Fibroblast of villous mesenchyme (primary cell): ENCODE results near the gene ISOC2. TPM values are rescaled to one million over a fixed set of nuclear protein-coding genes. Genes with fewer than 3 reads are reported as not detected.

Source experiments
- DNase-seq: peaks from one replicate; pipeline ENCODE4 v3.0.0-alpha.2; 2010; ENCODE audit warnings: low read depth
- H3K4me3 ChIP-seq: 2 replicates; pipeline ENCODE4 v1.5.1; 2011; ENCODE audit warnings: low read depth, mild to moderate bottlenecking, low read length
- total RNA-seq: library from RNA; depleted of rRNA; stranded (reverse); fragments of >200 nt; gene quantifications from 2 replicates; pipeline ENCODE4 v1.2.3, GENCODE V29; 2012
- TF ChIP-seq, protein P1 (sequence below): IDR thresholded peaks from 2 replicates; pipeline ENCODE4 v1.5.1; 2012; ENCODE audit warnings: low read depth, mild to moderate bottlenecking, low read length; ENCODE audit not compliant: insufficient read depth

Gene ISOC2
- total RNA-seq, 1 donor: 57.9 TPM

DNA sequence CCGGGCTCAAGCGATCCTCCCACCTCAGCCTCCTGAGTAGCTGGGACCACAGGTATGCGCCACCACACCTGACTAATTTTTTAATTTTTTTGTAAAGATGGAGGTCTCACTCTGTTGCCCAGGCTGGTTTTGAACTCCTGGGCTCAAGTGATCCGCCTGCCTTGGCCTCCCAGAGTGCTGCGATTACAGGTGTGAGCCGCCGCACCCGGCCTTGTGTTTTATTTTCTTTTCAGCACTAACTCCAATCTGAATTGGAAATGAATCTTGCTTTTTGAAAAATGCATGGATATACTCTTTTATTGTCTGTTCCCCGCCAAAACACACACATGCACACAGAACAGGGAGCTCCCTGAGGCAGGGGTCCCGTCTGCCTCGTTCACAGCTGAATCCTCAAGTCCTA is 1.3 kb upstream of the ISOC2 start:
- DNase-seq: no peak
- no peak overlapping the region for H3K4me3 ChIP-seq
- TF ChIP-seq, protein P1, sequence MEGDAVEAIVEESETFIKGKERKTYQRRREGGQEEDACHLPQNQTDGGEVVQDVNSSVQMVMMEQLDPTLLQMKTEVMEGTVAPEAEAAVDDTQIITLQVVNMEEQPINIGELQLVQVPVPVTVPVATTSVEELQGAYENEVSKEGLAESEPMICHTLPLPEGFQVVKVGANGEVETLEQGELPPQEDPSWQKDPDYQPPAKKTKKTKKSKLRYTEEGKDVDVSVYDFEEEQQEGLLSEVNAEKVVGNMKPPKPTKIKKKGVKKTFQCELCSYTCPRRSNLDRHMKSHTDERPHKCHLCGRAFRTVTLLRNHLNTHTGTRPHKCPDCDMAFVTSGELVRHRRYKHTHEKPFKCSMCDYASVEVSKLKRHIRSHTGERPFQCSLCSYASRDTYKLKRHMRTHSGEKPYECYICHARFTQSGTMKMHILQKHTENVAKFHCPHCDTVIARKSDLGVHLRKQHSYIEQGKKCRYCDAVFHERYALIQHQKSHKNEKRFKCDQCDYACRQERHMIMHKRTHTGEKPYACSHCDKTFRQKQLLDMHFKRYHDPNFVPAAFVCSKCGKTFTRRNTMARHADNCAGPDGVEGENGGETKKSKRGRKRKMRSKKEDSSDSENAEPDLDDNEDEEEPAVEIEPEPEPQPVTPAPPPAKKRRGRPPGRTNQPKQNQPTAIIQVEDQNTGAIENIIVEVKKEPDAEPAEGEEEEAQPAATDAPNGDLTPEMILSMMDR: no peak

DNA sequence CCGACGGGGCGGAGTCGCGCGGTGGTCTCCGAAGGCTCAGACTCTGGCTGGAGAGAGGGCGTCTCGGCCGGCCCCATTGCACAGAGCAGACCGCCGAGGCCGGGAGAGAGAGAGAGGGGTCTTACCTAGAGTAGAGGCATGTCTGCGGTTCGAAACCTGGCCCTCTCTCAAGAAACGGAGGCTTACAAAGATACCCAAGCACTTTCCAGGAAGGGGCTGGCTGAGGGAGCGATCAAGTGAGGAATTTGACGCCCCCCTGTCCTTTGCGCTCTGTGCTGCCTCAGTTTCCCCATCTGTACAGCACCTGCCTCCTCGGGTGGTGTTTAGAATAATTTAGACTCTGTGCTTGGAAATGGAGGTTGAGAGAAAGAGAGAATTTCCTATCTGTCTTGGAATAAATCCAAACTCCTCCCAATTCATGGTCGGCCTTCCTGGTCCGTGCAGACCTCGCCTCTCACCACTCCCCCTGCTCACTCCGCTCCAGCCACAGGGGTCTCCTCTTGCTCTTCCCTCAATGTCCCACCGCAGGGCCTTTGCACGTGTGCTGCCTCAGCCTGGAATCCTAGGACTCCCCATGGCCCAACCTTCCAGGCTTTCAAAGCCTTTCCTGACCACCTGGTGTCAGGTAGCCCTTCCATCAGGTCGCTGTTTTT is 658 bp upstream of the ISOC2 start:
- H3K4me3 ChIP-seq: peak overlapping the region; percentile 64
- no peak for DNase-seq
- TF ChIP-seq, protein P1: no peak

DNA sequence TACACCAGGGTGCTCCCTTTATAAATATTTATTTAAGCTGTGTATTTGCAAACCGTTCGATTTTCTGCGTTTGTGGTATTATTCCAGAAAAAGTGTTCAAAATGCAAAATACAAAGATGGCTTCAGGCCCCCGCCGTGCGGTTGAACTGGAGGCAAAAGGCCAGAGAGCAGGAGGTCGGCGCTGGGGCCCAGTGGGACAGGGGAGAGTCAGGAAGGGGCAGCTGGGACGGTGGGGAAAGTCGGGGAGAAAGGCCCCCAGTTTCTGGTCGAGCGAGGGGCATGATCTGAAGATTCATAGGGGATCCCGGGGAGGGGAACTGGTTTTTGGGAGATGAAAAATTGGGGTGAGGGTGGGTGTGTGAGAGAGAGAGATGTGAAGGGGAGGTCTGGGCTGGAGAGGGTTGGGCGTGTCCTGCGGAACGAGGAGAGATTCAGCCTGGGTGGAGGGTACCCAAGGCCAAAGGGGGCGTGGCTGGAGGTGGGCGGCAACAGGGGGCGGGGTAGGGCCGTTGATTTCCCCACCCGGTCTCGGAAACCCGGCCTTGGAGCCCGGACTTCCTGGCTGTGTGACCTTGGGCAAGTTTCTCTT is 678 bp downstream of the ISOC2 start:
- TF ChIP-seq, protein P1: no peak
- DNase-seq: peak; percentile 91
- peak overlapping the region; percentile 73 for H3K4me3 ChIP-seq

DNA sequence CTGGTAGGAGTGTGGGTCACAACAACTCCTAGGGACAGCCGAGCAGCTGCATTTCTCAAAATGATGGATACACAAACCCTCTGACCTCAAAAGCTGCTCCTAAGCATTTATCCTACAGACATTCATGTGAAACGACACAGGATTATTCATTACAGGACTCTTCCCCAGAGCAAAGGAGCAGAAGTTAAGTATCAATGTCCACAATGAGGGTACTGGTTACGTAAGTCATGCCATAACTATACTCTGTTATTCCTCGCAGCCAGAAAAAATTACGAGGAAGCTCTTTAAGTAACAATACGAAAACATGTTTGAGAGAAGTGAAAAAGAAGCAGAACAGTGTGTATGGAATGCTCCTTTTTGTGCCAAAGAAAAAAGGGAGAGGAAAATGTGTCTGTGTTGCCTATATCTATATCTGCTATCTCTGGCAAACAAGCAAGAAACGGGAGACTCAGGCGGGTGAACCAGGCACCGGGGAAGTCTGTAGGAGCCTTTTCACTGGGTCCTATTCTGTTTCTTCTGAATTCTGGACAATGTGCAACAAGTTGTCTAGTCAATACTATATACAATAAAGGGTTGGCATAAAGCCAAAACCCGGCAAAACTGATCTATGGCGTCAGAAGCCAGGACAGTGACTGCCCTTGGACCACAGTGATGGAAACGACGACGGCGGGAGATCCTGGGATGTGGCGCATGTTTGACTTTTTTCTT is 1.3 kb downstream of the ISOC2 start:
- peak overlapping the region; percentile 73 for H3K4me3 ChIP-seq

GRCh38 chr19:55459551-55459949 is 1.9 kb downstream of the ISOC2 start:
- TF ChIP-seq, protein P1: no peak
- peak overlapping the region; percentile 73 for H3K4me3 ChIP-seq
- no peak for DNase-seq

More for the DNA sequence above, 1.3 kb downstream of the ISOC2 start:
- DNase-seq: peak; percentile 75
- TF ChIP-seq, protein P1: no peak

DNA sequence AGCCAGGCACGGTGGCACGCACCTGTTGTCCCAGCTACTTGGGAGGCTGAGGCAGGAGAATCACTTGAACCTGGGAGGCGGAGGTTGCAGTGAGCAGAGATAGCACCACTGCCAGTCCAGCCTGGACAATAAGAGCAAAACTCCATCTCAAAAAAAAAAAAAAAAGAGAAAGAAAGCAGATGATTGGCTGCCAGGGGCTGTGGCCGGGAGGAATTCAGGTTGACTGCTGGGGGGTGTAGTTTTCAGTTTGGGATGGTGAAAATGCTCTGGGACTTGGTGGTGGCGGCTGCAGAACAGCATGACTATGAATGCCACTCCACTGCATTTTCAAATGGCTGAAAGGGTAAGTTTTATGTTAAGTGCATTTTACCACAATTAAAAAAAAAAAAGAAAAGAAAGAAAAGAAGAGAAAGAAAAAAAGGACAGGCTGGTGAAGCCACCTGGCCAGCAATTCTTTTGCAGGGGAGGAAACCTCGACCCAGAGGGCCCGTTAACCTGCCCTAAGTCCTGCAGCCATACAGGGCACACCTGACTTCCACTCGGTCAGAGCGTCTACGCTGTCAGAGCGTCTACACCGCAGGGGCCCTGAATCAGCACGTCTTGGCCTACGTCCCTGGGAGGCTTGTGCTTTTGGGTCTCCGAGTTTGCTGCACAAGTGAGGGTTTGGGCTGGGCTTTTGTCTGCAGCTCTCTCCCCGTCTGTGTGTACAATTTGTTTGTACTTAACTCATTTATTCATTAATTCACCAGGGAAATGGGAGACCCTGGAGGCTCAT is 3.6 kb downstream of the ISOC2 start:
- TF ChIP-seq, protein P1: no peak
- H3K4me3 ChIP-seq: no peak overlapping the region
- no peak for DNase-seq
